ENCODE results near the gene DCD.

- TF ChIP-seq REST (IDR thresholded peaks at IDR 0.05; ENCODE audit: borderline replicate concordance) (no peak), REST (CRISPR knock-in tag; IDR thresholded peaks at IDR 0.05; ENCODE audit: low read depth) (no peak), U2AF1 (optimal IDR thresholded peaks at IDR 0.05; ENCODE audit: low read depth, low read length) (no peak), NFATC3 (IDR thresholded peaks at IDR 0.05) (no peak), LEF1 (IDR thresholded peaks at IDR 0.05) (no peak), MAX (CRISPR knock-in tag; IDR thresholded peaks at IDR 0.05) (no peak), POLR2AphosphoS5 (IDR thresholded peaks at IDR 0.05; ENCODE audit: control insufficient read depth, insufficient read depth, low read depth, low read length) (no peak), ZFP36 (IDR thresholded peaks at IDR 0.05; ENCODE audit: low read depth, low read length, partially characterized antibody) (no peak), CTCF (IDR thresholded peaks at IDR 0.05 in 2 of 3, conservative IDR thresholded peaks at IDR 0.05 in 1 of 3; ENCODE audit: insufficient read depth in 2 of 3, low read depth in 1 of 3, low read length in 3 of 3) (no peak), NFRKB (IDR thresholded peaks at IDR 0.05; ENCODE audit: low read depth) (no peak), RAD51 (IDR thresholded peaks at IDR 0.05; ENCODE audit: borderline replicate concordance, low read depth) (no peak), CBX5 (IDR thresholded peaks at IDR 0.05; ENCODE audit: borderline replicate concordance, low read depth) (no peak)
Observed at GRCh38 chr12:54650409-54650808, 2.2 kb upstream of the DCD start.
